CD4-positive, alpha-beta T cell treated with Interleukin-1 beta for 1 hour (primary cell): Measurements from ENCODE around the gene MIAT.

Source experiments
- DNase-seq, 2 donors: peaks; one replicate each; pipeline ENCODE4 v3.0.0-alpha.2; 2020 to 2022

MIAT gene

DNA sequence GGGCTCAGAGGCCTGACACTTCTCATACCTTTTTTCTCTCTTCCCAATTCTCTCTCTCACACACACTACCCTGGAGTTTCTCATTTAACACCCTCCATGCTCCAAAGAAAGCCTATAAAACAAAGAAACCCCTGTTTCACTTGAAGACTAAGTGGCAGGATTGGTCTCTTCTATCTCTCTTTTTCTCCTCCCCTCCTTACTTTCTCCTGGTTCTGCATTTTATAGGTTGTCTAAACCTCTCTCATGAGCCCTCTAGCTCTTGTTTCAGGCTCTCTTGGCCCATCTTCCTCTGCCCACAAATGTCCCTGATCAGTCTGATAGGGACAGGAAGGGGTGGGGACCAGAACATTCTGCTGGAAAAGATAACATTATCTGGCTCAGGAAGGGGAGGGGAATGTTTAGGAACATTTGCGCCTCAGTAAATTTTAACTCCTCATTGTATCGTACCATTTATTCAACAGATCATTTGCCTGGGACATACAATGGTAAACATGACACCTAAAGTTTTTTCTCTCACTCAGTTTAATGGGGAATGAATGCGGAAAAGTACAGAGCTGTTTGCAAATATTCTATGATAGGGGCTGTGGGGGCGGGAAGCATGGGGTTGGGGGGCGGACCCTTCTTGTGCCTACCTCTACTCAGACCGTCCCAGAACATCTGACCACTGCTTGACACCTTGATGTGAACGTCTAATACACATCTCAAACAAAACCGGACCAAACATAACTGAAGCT lies 24.8 kb upstream of the MIAT start:
- no peak for DNase-seq

DNA sequence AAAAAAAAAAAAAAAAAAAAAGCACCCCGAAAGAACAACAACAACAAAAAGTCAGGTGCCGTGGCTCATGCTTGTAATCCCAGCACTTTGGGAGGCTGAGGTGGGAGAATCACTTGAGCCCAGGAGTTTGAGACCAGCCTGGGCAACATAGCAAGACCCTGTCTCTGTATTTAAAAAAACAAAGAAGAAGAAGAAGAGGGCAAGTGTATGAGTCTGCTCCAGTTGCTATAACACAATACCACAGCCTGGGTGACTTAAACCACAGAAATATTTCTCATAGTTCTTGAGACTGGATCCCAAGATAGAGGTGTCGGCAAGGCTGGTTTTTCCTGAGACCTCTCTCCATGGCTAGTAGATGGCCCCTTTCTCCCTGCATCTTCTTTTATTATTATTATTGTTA lies 23.2 kb upstream of the MIAT start:
- no peak for DNase-seq

DNA sequence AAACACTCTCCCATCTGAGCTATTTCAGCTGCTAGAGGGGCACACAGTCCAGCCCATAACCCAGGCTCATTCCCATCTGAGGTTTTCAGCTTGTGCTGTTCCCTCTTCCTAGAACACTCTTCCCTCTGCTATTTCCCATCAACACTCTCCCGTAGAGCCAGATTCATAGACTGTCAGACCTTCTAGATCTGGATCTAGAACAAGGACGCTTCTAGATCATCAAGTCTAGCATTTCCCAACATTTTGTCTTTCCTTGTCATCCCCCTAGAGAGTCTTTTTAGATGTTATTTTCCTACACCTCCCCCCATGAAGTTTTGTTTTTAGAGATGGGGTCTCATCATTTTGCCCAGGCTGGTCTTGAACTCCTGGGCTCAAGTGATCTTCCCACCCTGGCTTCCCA lies 22.3 kb upstream of the MIAT start:
- DNase-seq = no peak

DNA sequence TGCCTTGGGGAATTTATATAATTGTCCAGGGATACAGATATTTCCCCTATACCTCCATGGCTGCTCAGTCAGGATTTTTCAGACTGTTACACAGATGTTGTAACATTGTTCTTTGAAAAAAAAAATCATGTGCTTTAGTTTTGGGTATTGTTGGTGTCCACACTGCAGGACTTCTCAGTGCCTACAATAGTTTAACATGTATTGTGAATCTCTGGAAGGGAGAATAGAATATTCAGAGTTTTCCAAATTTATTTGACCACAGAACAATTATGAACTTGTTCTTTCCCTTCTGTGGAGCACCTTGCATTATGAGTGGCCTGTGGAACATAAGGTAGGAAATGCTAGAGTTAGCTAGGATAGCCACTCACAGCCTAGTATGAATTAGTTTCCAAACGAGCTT lies 21.1 kb upstream of the MIAT start:
- DNase-seq = no peak

DNA sequence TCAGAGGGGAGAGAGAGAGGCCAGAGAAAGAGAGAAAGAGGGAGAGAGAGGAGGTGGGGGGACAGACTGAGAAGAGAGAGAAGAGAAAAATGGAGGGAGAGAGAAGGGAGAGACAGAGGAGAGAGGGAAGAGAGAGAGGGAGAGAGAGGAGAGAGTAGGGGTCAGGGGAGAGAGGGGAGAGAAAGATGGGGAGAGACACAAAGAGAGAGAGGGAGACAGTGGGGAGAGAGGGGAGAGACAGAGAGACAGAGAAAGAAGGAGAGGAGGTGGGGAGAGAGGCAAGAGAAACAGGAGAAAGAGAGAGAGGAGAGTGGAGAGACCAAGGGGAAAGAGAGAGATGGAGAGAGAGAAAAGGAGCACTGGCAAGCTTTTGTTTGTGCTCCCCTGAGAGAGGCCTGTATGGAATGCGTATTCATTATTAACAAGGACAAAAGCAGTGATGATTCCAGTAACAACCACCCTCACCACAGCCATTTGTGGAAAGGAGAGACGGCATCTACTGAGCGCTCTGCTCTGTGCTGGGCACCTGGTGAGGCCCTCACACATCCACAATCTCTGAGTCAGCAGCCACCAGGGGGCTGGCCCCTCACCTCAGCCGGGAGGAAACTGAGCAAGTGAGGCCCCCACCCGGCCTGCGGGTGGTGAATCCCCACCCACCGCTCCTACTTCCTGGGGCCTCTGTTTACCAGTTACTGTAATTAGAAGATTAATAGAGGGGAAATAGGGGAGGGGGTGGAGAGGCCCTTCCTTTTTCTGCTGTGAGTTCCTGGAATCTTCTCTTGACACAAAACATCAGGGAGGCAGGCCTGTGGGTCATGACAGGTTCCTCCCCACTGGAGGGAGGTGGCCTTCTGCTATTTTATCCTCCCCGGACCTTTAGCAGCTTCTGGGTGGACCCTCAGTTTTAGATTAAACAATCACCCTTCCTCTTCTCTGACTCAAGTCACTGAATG lies 14.6 kb upstream of the MIAT start:
- DNase-seq = peak; percentile 65 to 78

DNA sequence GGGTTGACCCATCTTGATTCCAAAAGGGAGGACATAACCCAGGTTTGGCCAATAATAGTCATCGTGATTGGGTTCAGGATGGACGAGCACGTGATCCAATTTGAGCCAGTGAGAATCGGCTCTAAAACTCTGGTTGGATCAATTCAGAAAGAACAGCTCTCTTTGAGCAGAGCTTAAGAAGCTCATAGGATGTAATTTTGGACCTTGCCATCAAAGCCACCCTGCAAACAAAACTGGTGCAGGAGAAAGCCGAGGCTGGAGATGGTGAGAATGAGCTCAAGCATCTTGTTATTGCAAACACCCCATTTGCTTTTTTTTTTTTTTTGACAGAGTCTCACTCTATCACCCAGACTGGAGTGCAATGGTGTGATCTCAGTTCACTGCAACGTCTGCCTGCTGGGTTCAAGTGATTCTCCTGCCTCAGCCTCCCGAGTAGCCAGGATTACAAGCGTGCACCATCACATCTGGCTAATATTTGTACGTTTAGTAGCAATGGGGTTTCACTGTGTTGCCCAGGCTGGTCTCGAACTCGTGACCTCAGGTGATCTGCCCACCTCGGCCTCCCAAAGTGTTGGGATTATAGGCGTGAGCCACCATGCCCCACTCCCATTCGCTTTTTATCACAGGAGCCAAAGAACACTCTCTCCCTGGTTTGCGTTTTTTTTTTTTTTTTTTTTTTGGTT lies 13.8 kb upstream of the MIAT start:
- peak in 1 of 2 donors; percentile 37 for DNase-seq

DNA sequence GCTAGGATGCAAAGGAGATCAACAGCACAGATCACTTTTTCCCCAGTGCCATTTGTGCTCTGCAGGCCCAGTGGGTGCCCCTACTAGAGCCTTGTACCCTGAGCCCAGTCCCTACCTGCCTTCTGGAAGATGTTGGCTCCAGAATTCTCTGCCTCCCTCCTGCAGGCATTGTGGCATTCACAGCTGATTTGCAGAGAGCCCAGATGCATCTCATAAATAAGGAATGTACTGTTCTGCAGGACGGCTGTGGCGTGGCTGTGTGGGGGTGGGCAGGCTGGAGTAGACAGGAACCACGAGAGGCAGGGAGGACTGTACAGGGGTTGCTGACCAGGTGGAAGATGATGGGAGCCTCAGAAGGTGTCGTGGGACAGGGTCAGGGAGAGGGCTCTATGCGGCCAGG lies 11.2 kb upstream of the MIAT start:
- DNase-seq = no peak

DNA sequence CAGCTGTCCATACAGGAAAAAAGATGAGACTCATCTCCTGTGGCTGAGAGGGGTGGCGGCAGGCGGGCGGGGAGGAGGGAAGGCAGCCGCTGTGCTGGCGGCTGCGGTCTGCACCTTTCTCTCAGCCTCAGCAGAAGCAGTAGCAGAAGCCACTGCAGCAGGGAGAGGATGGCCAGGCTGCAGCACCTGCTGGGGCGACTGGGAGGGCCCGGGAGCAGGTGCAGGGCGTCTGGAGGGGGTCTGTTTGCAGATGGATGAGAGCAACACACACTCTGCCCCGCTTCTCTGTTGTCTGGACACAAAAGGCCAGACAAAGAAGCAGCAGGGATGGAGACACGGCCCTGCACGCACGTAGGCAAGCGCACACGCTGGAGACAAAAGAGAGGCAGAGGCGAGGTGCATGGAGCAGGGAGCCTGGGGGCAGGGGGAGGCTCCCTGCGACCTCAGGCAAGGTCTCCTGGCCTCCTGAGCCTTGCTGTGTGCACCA lies 9.3 kb upstream of the MIAT start:
- peak; percentile 42 to 44 for DNase-seq

DNA sequence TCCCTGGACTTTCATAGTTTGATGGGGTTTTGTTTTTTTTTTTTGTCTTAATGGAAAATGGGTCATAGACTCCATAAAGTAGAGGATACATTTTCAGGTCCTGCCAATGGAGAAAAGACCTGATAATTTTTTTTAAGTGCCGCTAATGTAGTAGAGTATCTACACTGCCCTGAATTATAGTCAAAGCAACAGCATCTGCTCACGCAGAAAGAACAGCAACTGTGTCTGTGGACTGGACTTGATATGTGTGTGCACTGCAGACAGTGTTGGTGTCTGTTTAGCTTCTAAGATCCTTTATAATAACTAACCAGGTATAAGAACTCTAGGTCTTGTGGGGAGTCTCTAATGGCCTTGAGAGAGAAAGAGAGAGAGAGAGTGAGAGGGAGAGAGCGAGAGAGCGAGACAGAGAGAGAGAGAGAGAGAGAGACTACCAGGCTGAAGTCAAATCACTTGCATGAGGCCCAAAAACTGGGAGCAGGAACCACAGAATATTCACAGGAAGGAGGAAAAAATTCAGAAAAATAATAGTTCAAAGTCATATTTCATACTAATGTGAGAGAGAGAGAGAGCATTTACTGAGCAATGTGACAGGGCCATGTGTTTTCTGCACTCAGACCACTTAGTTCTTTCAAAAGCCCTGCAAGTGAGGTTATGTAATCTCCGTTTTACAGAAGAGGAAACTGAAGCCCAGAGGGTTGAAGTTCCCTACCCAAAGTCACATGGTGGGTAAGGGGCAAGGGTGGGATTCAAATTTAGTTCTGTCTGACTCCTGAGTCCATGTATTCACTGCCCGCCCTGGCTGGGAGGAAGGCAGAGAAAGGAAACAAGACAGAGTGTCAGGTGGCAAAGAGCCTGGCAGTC lies 8.6 kb upstream of the MIAT start:
- DNase-seq = no peak

DNA sequence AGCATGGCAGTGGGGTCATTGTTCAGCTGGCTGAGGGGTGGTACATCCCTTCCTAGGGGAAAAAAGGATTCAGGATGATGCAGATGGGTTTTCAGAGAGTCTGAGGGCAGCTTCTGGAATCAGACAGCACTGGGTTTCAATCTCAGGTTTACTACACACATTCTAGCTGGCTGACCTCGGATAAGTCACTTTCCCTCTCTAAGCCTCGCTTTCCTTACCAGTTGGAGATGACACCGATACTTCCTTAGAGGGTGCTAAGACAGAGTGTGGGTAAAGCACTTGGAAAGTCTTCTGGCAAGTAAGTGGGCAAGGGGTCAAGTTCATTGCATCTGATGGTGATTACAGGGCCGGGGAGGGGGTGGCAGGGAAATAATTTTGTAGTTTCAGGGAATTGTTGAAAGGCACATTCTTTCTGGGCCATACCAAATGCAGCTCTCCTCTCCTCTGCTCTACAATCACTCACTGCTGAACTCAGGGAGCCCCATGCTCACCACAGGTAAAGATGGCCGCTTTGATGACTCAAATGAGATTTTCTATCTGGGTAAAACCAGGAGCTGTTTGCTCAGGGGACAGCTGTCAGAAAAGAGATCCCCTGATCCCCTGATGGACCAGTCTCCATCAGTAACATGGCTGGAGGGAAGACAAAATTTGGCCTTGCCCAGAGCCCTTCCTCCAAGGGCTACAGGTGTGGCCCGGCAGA lies 6.5 kb upstream of the MIAT start:
- DNase-seq = no peak

DNA sequence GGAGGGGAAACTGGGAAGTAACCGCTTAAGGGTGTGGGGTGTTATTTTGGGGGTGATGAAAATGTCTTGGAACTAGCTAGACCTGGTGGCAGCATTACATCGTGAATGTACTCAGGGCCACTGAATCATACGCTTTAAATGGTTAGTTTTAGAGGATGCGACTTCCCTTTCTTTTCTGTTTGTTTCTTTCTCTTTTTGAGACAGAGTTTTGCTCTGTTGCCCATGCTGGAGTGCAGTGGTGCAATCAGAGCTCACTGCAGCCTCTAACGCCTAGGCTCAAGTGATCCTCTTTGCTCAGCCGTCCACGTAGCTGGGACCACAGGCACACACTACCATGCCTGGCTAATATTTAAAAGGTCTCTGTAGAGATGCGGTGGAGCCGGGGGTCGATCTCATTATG lies 5.6 kb upstream of the MIAT start:
- no peak for DNase-seq

DNA sequence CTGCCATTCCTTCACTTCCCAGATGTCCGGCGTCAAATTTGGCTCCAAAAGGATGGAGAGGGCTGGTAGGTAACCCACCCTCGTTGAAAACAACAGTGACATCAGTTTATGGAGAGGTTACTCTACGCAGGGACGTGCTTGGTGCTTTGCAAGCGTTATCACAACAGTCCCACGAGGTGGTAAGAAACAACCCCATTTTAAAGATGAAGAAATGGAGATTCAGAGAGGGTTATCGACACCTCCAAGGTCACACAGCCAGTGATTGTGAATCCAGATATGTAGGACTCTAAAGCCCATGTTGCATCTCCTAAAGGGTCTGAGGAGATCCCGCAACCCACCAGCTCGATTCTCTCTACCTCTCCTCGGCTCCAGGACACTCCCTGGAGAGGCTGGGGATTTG lies 773 bp downstream of the MIAT start:
- DNase-seq = no peak

DNA sequence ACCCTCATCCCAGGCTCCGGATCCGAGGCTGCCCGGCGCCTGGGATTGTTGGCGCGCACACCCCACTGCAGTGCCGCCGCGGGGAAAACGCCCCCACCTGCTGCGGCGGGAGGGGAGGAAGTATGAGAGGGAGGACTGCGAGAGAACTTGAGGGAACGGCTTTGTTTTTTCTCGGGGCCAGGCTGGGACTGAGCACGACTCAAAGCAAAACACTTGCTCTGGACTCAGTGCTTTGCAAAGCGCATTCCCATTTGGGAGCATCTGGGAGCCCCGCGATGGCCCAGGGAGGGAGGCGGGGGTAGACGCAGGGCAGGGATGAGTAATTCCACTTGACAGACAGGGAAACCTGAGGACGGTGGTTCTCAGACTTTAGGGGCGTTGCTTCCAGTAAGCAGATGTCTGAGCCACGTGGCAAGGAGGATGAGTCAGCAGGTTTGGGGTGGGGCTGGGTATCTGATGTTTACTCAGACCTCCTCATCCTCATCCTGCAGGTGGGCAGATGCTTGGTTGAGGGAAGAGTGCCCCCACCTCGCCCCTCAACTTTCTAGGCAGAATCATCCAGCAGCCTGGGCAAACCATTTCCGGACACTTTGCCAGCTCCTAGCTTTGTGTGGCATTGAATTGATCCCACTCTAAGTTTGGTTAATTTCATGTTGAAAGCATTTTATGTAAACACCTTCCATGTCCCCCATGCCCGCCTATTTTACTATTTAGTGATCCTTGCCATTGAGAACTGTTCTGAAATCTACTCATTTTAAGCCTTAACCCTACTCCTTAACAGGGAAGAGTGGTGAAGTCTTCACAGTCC lies 1.5 kb downstream of the MIAT start:
- DNase-seq = peak; percentile 61 to 64

DNA sequence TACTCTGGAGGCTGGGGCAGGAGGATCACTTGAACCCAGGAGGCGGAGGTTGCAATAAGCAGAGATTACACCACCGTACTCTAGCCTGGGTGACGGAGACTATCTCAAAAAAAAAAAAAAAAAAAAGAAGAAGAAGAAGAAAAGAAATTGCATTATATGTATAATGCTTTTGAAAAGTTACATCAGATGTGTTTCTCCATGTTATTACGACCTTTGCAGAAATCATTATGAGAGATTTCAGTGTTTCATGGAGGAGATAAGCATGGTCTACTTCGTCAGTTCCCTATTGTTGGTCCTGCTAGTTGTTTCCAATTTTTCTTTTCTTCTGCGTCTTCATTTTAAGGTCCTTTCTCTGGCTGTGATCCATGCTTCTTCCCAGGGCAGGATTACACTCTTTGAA lies 3.0 kb downstream of the MIAT start:
- no peak for DNase-seq

DNA sequence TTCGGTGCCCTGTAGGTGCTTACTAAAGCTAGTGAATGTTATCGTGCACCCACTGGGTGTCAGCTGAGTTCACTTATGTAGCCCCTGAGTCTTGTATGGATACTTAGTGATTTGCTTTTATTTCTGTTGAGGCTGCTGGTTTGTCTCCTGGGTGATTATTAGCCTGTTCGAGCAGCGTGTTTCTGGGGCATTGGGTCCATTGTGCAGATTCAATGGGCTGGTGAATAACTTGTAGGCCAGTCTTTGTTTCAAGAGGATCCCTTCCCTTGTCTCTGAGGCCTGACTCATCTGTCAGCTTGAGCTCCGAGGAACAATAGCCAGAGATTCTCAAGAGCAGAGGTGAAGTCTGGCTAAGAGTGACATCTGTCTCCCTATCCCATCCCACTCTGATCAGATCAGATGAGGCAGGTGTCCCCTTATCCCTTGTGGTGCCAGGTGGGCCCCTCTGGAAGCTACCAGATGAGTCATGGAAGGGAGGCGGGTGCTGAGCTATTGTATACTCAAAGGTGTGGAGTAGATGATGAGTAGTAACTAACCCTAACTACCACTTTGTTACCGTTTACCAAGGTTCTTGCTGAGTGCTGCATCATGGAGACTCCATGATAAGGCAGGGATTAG lies 3.7 kb downstream of the MIAT start:
- no peak for DNase-seq

DNA sequence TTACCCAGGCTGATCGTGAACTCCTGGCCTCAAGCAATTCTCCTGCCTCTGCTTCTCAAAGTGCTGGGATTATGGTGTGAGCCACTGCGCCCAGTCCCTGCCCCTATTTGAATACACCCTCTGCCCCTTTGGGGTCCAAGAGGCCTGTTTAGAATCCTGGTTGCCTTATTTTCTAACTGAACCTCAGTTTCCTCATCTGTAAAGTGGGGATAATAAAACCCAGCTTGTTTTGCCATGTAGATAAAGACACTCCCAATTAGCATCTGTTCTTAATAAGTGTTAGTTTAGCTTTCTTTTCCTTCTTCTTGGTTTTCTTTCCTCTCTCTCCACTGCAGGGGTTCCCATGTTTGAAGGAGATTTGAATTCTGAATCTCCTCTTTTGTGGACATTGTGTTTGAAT lies 4.8 kb downstream of the MIAT start:
- DNase-seq = no peak

DNA sequence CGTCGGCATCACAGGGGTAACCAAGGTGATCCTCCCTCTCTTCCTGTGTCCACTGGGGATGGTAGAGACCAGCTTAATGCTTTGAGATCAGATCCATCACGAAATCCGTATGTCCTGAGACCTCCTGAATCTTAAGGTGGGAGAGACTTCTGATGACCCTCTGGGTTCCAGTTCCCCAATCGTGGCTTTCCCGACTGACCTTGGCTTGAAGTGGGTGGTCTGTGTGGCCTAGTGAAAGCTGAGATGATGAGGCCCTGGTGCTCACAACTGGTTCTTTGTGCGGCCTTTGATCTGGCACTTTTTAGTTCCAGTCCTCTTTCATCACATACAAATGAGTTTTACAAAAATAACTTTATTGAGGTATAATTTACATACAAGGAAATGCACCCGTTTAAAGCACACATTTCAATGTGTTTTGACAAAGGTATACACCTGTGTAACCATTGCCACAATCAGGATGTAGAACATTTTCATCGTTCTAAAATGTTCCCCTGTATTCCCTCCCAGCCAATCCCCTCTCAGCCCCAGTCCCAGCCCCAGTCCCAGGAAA lies 6.1 kb downstream of the MIAT start:
- no peak for DNase-seq

DNA sequence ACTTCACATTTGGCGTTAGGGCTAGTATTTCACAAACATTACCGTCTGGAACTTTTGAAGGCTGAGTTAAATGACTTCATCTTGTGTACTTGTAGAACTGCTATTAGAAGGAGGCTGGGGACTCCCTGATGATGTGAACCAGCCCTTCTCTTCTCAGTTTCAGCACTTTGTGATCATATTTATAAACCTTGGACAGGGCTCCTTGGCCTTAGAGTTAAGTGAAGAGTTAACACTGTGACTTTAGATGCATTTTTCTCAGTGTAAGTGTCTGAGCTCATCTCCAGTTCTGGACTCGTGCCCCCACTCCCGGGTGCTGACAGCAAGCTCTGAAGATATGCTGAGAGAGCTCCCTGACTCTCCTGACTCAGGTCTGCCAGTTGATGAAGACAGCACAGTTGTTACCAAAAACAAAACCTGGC lies 8.4 kb downstream of the MIAT start:
- no peak for DNase-seq

DNA sequence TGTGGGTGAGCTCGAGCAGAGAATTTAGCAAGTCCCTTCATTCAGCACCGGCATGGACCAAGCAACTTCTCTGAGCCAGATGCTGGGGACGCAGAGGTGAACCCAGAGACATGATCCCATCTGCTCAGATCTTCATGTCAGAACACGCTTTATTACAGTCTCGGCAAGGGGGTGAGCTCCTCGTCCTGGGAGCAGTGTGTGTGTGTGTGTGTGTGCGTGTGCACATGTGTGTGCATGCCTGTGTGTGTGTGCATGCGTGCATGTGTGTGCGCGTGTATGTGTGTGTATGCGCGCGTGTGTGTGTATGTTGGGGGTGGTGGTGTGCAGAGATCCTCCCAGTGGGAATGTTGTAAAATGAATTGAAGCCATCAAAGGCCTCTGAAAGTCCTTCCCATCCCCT lies 9.8 kb downstream of the MIAT start:
- no peak for DNase-seq

DNA sequence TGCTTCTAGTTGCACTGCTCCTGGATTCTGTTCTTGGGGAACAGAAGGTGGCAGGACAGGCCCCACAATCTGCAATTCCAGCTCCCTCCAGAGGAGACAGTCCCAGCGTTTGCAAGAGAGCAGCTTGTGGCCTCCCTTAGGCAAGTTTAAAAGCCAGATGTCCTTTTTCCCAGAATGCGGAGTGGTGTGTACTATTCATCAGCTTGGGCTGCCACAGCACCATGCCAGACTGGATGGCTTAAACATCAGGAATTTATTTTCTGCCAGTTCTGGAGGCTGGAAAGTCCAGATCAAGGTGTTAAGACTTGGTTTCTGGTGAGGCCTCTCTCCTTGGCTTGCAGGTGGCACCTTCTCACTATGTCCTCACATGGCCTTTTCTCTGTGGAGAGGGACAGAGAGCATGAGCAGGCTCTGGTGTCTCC lies 11.7 kb downstream of the MIAT start:
- DNase-seq = peak in 1 of 2 donors; percentile 11
